ENCODE results near the gene MPC1L. TPM values are rescaled to one million over a fixed set of nuclear protein-coding genes. Genes with fewer than 3 reads are reported as not detected.

The MPC1L gene
- total and polyA plus RNA-seq, 9 of the 15 experiments (the other 6 are each of a cell fraction or from before 2014, with no cell fraction given) = not detected

- H3K4me3 ChIP-seq = no peak overlapping the region
- 11% methylated on average over 5 of the region's 7 CpGs for WGBS (ENCODE audit: insufficient coverage, low coverage, missing lambda C conversion rate)
- no TSS peak for BruUV-seq (replicated peaks)
- TF ChIP-seq ZNF133 (CRISPR knock-in tag; IDR thresholded peaks at IDR 0.05) (no peak), NCOR1 (IDR thresholded peaks at IDR 0.05) (no peak), ZNF707 (CRISPR knock-in tag; conservative IDR thresholded peaks at IDR 0.05) (no peak), GTF2F1 (IDR thresholded peaks at IDR 0.05; ENCODE audit: low read depth, low read length) (no peak), SNAPC5 (CRISPR knock-in tag; IDR thresholded peaks at IDR 0.05) (no peak), ZNF140 (CRISPR knock-in tag; IDR thresholded peaks at IDR 0.05) (no peak), ETV1 (tag; conservative IDR thresholded peaks at IDR 0.05; ENCODE audit: low read depth) (no peak), HEY1 (CRISPR knock-in tag; IDR thresholded peaks at IDR 0.05; ENCODE audit: borderline replicate concordance) (no peak), ADNP (tag; IDR thresholded peaks at IDR 0.05) (no peak), ESRRB (CRISPR knock-in tag; IDR thresholded peaks at IDR 0.05; ENCODE audit: borderline replicate concordance) (no peak), MYNN (IDR thresholded peaks at IDR 0.05) (no peak), MYNN (CRISPR knock-in tag; IDR thresholded peaks at IDR 0.05) (no peak), KDM2B (CRISPR knock-in tag; IDR thresholded peaks at IDR 0.05) (no peak), TAF15 (IDR thresholded peaks at IDR 0.05; ENCODE audit: low read depth, low read length) (no peak), FOS (IDR thresholded peaks at IDR 0.05; ENCODE audit: extremely low read depth, insufficient read length) (no peak), ZBTB2 (IDR thresholded peaks at IDR 0.05) (no peak)
- TF ChIP-seq, protein P1, sequence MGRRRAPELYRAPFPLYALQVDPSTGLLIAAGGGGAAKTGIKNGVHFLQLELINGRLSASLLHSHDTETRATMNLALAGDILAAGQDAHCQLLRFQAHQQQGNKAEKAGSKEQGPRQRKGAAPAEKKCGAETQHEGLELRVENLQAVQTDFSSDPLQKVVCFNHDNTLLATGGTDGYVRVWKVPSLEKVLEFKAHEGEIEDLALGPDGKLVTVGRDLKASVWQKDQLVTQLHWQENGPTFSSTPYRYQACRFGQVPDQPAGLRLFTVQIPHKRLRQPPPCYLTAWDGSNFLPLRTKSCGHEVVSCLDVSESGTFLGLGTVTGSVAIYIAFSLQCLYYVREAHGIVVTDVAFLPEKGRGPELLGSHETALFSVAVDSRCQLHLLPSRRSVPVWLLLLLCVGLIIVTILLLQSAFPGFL (CRISPR knock-in tag; IDR thresholded peaks at IDR 0.05) = no peak
- no peaks in the 10 kb centered on the region for H3K27me3 ChIP-seq (ENCODE audit: control insufficient read depth in 2 of 2, insufficient read depth in 2 of 2, low read length in 2 of 2)
- no peak for DNase-seq (ENCODE audit: extremely low read depth in 1 of 4, low spot score in 3 of 4)
- ATAC-seq = no peak
- H3K9me3 ChIP-seq (replicated peaks; ENCODE audit: control insufficient read depth, insufficient read depth, low read depth, low read length) = peaks cover 6% of the 10 kb centered on the region
- H4K20me1 ChIP-seq (replicated peaks; ENCODE audit: control insufficient read depth, insufficient read depth, low read length) = no peaks in the 10 kb centered on the region
- no peak overlapping the region for H2AFZ ChIP-seq (ENCODE audit: low read depth, low read length)
- CTCF ChIA-PET (ENCODE audit: low intra/inter-chr PET ratio) = no interaction called here
- H3K4me1 ChIP-seq (replicated peaks in 1 of 2; ENCODE audit: control insufficient read depth in 2 of 2, insufficient read depth in 2 of 2, low read length in 2 of 2) = no peaks in the 10 kb centered on the region
- H3K27ac ChIP-seq (ENCODE audit: extremely low read depth, low read depth, low read length) = no peak overlapping the region
- POLR2A ChIA-PET = interaction anchor here (1.1 kb wide), 1 partner anchor 28 kb away, joined by 3 read pairs; no protein-coding TSS in a partner anchor
- no peak overlapping the region for H3K9ac ChIP-seq (ENCODE audit: insufficient read depth in 1 of 2, low read depth in 2 of 2, low read length in 2 of 2)
- intact Hi-C loops (cut with micrococcal nuclease) (no loop called here), in situ Hi-C loops (cut with MboI) (no loop called here)
- no peaks in the 10 kb centered on the region for H3K9me1 ChIP-seq (ENCODE audit: control insufficient read depth, insufficient read depth, low read length)
- no peaks in the 10 kb centered on the region for H3K36me3 ChIP-seq (ENCODE audit: control insufficient read depth, insufficient read depth, low read length)
- no peak overlapping the region for H3K4me2 ChIP-seq (ENCODE audit: insufficient read depth, low read length)
- no peak for FAIRE-seq
- no peaks in the 10 kb centered on the region for H3K79me2 ChIP-seq (ENCODE audit: control insufficient read depth, insufficient read depth, low read length)
These were observed 5.7 kb upstream of the MPC1L start for GRCh38 chrX:40617566-40617965.
